Colon (tissue), 2 donors: ENCODE measurements around the gene AMH.

ENCODE experiments used
- FAIRE-seq: peaks from 2 replicates; lab custom pipeline; 2012; peaks lifted over from hg19 to GRCh38; lab: Jason Lieb, UNC
- donor health status: control.
- donor health status: control.

AMH gene

GRCh38 chr19:2287585-2288337 is 38.6 kb downstream of the AMH start:
- no peak for FAIRE-seq

- FAIRE-seq = no peak
Observed at GRCh38 chr19:2288338-2288817, 39.3 kb downstream of the AMH start.

- FAIRE-seq = no peak
Observed at GRCh38 chr19:2288818-2289713, 39.9 kb downstream of the AMH start.

- FAIRE-seq = no peak
Observed at GRCh38 chr19:2289714-2290435, 40.8 kb downstream of the AMH start.

- FAIRE-seq = no peak
Observed at GRCh38 chr19:2290441-2291184, 41.5 kb downstream of the AMH start.

GRCh38 chr19:2291185-2291751 is 42.1 kb downstream of the AMH start:
- FAIRE-seq = no peak

GRCh38 chr19:2294687-2295335 is 45.7 kb downstream of the AMH start:
- FAIRE-seq = no peak

GRCh38 chr19:2296141-2296540 is 47.0 kb downstream of the AMH start:
- no peak for FAIRE-seq

- no peak for FAIRE-seq
Observed at GRCh38 chr19:2300533-2300932, 51.4 kb downstream of the AMH start.
